ENCODE measurements around the gene EHD3.

GRCh38 chr2:31282634-31283033, 48.7 kb downstream of the EHD3 start:
- TF ChIP-seq, protein P1, sequence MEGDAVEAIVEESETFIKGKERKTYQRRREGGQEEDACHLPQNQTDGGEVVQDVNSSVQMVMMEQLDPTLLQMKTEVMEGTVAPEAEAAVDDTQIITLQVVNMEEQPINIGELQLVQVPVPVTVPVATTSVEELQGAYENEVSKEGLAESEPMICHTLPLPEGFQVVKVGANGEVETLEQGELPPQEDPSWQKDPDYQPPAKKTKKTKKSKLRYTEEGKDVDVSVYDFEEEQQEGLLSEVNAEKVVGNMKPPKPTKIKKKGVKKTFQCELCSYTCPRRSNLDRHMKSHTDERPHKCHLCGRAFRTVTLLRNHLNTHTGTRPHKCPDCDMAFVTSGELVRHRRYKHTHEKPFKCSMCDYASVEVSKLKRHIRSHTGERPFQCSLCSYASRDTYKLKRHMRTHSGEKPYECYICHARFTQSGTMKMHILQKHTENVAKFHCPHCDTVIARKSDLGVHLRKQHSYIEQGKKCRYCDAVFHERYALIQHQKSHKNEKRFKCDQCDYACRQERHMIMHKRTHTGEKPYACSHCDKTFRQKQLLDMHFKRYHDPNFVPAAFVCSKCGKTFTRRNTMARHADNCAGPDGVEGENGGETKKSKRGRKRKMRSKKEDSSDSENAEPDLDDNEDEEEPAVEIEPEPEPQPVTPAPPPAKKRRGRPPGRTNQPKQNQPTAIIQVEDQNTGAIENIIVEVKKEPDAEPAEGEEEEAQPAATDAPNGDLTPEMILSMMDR (conservative IDR thresholded peaks at IDR 0.05; ENCODE audit: low read depth, low read length) = no peak
- TF ChIP-seq ELK1 (IDR thresholded peaks at IDR 0.05; ENCODE audit: borderline replicate concordance, low read depth, low read length) = no peak
- no peak for TF ChIP-seq RCOR1 (IDR thresholded peaks at IDR 0.05; ENCODE audit: insufficient replicate concordance, low read length)
- TF ChIP-seq MAFK (IDR thresholded peaks at IDR 0.05; ENCODE audit: low read depth, low read length) = no peak
- TF ChIP-seq MXI1 (IDR thresholded peaks at IDR 0.05; ENCODE audit: borderline replicate concordance, low read depth, low read length) = no peak
- TF ChIP-seq POLR2A (IDR thresholded peaks at IDR 0.05; ENCODE audit: low read depth, low read length) = no peak
- no peak for TF ChIP-seq SMC3 (IDR thresholded peaks at IDR 0.05; ENCODE audit: low read depth, low read length)
- TF ChIP-seq CHD1 (IDR thresholded peaks at IDR 0.05; ENCODE audit: low read depth, low read length) = no peak
- TF ChIP-seq FOS (IDR thresholded peaks at IDR 0.05; ENCODE audit: low read depth, low read length) = no peak
- TF ChIP-seq RAD21 (IDR thresholded peaks at IDR 0.05; ENCODE audit: low read length) = no peak
